ENCODE results near the gene XYLT1. TPM values are rescaled to one million over a fixed set of nuclear protein-coding genes. Genes with fewer than 3 reads are reported as not detected.

The XYLT1 gene
- total and polyA plus RNA-seq, 2 of the 4 experiments (the other 2 are of a cell fraction) = 9.0 to 12.7 TPM

GRCh38 chr16:17056666-17057065 is 414.1 kb downstream of the XYLT1 start:
- ATAC-seq (ENCODE audit: low read depth) (no peak), DNase-seq (no peak)
- in situ Hi-C loops (cut with MboI; ENCODE audit: low sequenced_read_pairs) (no loop called here), intact Hi-C loops (cut with micrococcal nuclease) (no loop called here), dilution Hi-C loops (cut with HindIII; ENCODE audit: low sequenced_read_pairs, unreplicated experiment) (no loop called here)
- TF ChIP-seq FOS (IDR thresholded peaks at IDR 0.05; ENCODE audit: low read depth, low read length) (no peak), RFX5 (IDR thresholded peaks at IDR 0.05; ENCODE audit: low read depth, low read length) (no peak), USF2 (IDR thresholded peaks at IDR 0.05; ENCODE audit: low read depth, low read length) (no peak), MAFK (IDR thresholded peaks at IDR 0.05; ENCODE audit: low read depth, low read length) (no peak), NFE2L2 (IDR thresholded peaks at IDR 0.05; ENCODE audit: low read depth, low read length) (no peak), POLR2A (IDR thresholded peaks at IDR 0.05; ENCODE audit: low read depth, low read length) (no peak), MAZ (IDR thresholded peaks at IDR 0.05; ENCODE audit: borderline replicate concordance, low read depth, low read length) (no peak), BHLHE40 (IDR thresholded peaks at IDR 0.05; ENCODE audit: low read depth, low read length) (no peak)
- Histone ChIP-seq H2AK5ac (ENCODE audit: low read depth, low read length) (no peak overlapping the region), H3K4me1 (ENCODE audit: control insufficient read depth, insufficient read depth, low read length) (no peaks in the 10 kb centered on the region), H2BK15ac (ENCODE audit: low read depth, low read length) (no peak overlapping the region), H3K56ac (ENCODE audit: extremely low read depth, insufficient read depth, low read length) (no peak overlapping the region), H3K4ac (ENCODE audit: low read depth, low read length) (no peak overlapping the region), H4K5ac (ENCODE audit: low read depth, low read length) (no peak overlapping the region), H2BK120ac (ENCODE audit: low read depth, low read length) (no peak overlapping the region), H3K4me2 (ENCODE audit: low read depth, low read length) (no peak overlapping the region), H3K18ac (ENCODE audit: low read depth, low read length) (no peak overlapping the region), H4K91ac (ENCODE audit: insufficient read depth, low read depth, low read length) (no peak overlapping the region), H3K9me1 (ENCODE audit: insufficient read depth, low read length) (no peaks in the 10 kb centered on the region), H2BK20ac (ENCODE audit: low read depth, low read length) (no peak overlapping the region), H4K8ac (ENCODE audit: low read depth in 2 of 2, low read length in 2 of 2) (no peak overlapping the region), H2AK9ac (replicated peaks; ENCODE audit: low read depth, low read length, poor library complexity) (no peak overlapping the region), H3K9me3 (ENCODE audit: control insufficient read depth, insufficient read depth, low read length) (peaks cover 5% of the 10 kb centered on the region; the same call in 1 of the 2 replicates), H3K27ac (ENCODE audit: insufficient read depth, low read length) (no peak overlapping the region), H3K14ac (replicated peaks; ENCODE audit: low read depth, low read length) (no peak overlapping the region), H2AFZ (replicated peaks; ENCODE audit: low read length, poor library complexity) (no peak overlapping the region), H3K23ac (ENCODE audit: low read depth, low read length) (no peak overlapping the region), H2BK5ac (ENCODE audit: low read depth, low read length, poor library complexity, severe bottlenecking) (no peak overlapping the region), H3K9ac (ENCODE audit: low read depth, low read length) (no peak overlapping the region), H3K27me3 (ENCODE audit: control insufficient read depth, insufficient read depth, low read length) (no peaks in the 10 kb centered on the region), H3K4me3 (ENCODE audit: insufficient read depth, low read depth, low read length) (no peak overlapping the region), H3K79me1 (ENCODE audit: low read depth in 1 of 2, low read length in 2 of 2) (no peaks in the 10 kb centered on the region), H4K20me1 (ENCODE audit: insufficient read depth, low read length) (no peaks in the 10 kb centered on the region), H3K36me3 (ENCODE audit: control insufficient read depth, insufficient read depth, low read length) (no peaks in the 10 kb centered on the region)
- POLR2A ChIA-PET (ENCODE audit: unreplicated experiment) = no interaction called here
- WGBS, 2 experiments (ENCODE audit: extremely low coverage in 2 of 2, insufficient read length in 1 of 2) = no CpG with 5 or more reads among the region's 1 CpG
- CTCF ChIA-PET = interaction anchor here (0.6 kb wide), 1 partner anchor 20 kb away, joined by 3 read pairs; no protein-coding TSS in a partner anchor
- no TSS peak for BruUV-seq (replicated peaks)
